ENCODE measurements around the gene DDX60.
"Not testable (repeated sequence)": the region's sequence is repeated elsewhere in the genome, so short reads cannot be mapped to it uniquely, and the experiment has no call there.

The DDX60 gene

DNA sequence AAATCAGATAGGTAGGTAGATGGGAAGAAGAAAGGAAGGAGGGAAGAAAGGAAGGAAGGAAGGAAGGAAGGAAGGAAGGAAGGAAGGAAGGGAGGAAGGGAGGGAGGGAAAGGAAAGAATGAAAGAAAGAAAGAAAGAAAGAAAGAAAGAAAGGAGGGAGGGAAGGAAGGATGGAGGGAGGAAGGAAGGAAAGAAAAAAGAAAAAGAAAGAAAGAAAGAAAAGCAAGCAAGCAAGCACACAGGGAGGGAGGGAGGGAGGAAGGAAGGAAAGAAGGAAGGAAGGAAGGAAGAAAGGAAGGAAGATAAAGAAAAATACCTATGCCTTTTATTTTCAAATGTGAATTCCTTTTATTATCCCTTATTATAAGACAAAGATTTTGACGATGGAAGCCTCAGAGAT is 32.7 kb downstream of the DDX60 start:
- DNase-seq = not testable (repeated sequence)

DNA sequence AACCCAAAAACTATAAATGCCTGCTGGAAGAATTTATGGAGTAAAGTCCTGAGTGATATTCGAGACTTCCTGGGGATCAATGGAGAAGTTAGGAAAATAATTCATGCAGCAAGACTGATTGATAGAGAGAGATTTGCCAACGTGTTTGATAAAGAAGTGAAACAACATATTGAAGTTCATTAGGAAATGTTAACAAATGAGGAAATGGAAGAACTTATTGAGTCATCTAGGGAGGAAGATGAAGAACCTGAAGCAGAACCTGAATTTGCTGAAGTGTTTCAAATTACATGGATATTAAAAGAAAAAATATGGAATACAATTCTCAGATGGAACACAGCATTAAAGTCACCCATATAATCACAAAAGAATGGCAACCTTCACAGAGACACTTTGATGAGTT is 39.0 kb downstream of the DDX60 start:
- no peak for DNase-seq

DNA sequence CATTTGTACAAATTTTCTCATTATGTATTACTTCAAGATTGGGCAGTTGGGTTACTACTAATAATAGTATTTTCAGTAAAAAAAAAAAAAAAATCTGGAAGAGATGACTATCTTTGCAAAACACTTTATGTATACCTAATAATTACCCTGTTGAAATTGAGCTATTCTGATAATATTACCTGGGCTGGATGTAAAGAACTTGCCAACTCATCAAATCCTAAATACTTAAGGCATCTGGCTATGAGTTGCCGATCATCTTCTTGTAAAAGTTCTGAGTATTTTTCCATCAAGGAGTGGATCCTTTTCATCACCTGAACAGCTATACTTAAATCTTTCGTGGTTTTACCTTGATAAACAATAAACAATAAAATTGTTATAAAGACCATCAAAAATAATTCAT is 42.7 kb downstream of the DDX60 start:
- no peak for DNase-seq

DNA sequence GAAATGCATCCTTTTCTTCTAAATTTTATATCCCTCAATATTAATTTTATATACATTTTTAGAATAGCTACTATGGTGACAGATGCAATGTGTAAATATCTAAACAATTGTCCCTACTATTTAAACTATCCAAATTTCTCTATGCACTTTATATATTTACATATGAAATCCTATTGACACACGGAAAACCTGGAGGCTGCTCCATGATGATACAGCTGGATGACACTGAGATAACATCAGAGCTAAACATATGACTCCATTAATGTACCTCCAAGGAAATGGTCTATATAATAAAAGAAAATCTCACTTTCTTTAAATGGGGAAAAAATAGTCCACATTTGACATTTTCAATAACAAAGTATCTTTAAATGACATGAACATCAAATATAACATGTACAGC is 43.7 kb downstream of the DDX60 start:
- DNase-seq = no peak

DNA sequence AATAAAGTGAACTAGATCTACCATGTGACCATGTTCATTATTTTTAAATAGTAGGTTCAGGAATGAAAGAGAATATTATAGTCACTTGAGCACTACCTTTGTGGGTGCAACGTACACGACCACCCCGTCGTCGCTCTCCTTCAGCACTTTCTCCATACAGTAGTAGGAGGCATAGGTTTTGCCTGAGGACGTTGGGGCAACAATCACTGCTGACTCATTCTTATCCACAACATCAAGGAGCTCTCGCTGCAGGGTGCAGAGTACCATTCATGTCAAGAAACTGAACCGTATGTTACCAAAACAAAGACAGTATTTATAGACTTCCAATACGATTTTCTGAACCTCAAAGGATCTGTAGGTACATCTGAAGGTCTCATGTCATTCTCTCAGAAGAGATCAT is 44.7 kb downstream of the DDX60 start:
- no peak for DNase-seq

DNA sequence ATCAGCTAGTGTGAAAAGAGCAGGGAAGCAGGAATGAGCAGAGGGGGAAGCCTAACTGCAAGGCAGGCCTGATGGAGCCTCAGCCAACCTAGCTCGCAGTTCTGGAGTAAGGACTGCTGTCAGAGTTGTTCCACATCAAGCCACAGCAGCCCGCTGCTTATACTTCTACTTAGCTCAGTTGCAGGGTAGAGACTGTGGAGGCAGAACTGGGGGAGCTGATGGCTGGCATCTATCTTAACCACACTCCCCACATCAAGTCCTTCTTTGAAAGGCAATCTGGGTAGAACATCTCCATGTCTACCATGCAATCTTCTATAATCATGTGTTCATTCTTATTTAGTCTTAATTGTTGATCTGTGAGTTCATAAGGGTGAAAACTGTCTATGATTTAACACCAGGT is 46.1 kb downstream of the DDX60 start:
- DNase-seq = no peak

DNA sequence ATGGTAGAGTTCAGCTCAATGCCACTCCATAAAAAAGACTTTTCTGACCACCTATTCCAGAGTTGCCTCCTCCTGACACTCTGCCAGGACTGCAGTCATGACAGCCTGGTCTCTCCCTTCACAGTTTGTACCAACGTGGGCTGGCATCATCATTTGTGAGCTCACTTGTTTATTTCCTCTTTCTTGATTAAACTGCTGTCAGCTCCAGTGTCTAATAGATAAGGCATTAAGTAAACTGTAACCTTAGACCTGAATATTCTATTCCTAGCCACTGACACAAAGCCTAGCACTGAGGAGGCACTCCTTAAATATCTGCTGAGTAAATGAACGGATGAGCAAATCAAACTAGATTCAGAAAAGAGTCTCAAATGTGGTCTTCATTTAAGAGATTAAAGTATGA is 48.7 kb downstream of the DDX60 start:
- DNase-seq = no peak

DNA sequence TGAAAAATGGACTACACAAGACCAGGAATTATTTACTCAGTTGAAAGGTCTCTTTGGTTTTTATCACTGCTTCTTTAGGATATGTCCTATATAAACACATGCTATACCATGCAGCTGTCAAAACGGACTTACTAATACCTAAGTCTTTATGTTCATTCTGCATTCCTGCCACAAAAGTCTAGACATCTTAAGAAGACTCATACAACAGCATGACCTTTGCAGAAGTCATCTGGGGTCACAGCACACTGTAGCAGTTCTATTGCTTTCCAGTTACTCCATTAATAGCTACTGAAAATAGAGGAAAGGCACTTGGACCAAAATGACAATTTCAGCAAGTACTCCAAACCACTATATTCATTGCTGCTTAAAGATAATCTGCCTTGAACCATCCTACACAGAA is 53.2 kb downstream of the DDX60 start:
- DNase-seq = no peak

DNA sequence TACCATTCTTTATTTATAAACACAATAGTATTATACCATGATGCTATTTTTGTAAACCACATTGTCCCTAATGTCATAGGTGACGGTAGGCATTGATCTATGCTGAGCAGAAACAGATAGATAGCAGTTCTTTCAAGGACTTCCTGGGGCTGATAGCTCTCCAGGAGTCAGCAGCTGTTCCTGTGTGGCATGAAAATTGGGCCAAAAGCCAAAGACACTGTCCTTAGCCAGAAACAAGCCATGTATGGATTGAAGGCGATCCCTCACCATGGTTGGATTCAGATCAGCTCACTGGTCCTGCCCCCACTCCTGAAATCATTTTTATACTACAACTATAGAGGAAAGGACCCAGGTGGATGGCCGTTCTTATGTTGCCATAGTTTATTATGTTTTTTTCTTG is 53.6 kb downstream of the DDX60 start:
- DNase-seq = no peak

DNA sequence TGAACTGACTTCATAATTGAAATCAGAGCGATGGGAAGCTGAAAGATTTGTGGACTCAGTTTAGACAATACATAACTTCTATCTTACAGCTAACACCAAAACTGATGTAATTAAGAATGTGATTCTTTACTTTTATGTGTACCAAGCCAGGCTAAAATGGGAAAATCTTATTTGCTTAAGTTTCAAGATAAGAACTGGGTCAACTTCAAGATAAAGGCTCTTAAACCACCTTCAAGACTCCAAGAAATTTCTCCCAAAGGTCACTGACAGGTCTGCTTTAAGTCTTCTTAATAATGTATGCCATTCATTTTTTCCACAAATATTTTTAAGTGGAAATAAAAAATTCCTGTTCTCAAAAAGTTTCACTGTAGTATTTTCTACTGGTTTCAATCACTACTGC is 55.5 kb downstream of the DDX60 start:
- no peak for DNase-seq

DNA sequence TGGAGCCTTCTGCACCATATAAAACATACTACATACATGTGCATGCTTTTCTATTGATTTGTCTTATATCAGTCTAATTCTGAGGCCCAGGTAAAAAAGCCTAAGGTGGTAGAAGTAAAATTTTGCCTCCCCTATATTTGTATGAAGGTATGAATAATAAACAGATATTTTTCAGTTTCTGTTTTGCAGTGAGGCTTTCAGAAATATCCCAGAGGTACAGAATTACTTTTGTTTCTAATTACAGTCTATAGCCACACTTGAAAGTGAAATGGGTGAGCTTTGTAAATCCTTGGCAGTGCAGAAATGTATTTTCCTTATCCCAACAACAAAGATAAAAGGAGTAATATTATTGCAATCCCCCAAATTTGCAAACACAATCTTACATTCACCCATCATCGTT is 59.5 kb downstream of the DDX60 start:
- DNase-seq = no peak

DNA sequence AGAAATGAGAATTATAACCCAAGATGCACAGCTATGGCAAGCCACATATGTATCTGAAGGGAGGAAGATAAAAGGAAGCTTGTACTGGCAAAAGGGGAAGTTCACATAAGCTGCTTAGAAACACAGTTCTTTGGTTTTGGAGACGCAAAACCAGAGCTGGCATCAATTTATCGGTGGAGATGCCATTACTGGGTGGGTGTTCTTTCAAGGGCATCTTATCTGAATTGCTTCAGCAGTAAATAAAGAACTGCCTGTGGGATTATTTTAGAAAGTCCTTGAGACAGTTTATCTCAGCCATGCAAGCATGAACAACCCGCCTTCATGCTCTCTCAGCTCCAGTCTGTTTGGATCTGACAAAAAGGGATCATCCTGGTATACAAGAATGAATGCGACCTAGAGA is 60.8 kb downstream of the DDX60 start:
- no peak for DNase-seq

DNA sequence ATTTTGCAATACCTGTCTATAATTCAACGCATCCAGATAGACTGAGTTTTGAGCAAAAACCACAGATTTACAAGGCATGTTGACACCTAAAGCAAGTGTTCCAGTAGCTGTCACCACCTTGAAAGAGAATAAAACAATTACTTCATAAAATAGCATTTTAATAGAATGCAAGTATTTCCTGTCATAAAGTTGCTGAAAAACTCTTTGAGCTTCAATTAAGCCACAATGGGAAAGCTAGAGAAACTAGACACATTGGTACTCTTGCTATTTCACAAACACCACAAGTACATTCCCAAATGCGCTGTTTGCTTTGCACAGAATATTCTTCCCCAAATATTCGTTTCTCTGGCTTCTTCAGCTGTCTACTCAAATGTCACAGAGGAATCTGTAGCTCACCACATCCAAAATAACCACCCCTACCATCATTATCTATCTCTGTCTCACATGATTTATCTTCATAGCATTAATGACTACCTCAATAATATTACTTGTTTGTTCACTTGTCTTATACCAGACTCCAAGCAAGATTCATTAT is 70.3 kb downstream of the DDX60 start:
- no peak for DNase-seq

DNA sequence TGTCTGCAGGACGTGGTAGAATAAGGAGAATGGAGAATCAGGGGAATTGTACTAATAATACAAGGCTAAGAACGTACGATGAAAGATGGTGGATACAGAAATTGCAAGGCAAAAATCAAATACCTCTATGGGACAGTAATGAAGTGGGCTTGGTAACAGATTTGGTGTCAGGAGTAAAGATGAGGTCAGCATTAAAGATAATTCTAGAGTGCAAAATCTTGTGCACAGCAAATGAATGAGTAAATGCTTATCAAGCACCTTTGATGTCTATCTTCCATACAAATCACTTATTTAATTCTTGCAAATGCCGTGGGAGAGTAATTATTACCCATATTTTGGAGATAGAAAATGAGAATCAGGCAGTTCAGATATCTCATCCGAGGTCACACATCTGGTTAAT is 70.9 kb downstream of the DDX60 start:
- DNase-seq = no peak

DNA sequence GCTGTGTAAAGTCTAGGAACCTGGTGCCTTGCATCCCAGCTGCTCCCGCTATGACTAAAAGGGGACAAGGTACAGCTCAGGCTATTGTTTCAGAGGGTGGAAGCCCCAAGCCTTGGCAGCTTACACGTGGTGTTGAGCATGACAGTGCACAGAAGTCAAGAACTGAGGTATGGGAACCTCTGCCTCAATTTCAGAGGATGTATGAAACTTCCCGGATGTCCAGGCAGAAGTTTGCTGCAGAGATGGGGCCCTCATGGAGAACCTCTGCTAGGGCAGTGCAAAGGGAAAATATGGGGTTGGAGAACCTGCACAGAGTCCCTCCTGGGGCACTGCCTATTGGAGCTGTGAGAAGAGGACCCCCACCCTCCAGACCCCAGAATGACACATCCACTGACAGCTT is 76.6 kb downstream of the DDX60 start:
- no peak for DNase-seq

DNA sequence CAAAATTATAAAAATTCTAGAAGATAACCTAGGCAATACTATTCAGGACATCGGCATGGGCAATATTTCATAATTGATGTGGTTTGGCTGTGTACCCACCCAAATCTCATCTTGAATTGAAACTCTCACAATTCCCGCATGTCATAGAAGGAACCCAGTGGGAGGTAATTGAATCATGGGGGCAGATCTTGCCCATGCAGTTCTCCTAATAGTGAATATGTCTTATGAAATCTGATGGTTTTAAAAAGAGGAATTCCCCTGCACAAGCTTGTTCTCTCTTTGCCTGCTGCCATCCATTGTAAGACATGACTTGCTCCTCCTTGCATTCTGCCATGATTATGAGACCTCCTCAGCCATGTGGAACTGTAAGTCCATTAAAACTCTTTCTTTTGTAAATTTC is 77.7 kb downstream of the DDX60 start:
- DNase-seq = no peak

DNA sequence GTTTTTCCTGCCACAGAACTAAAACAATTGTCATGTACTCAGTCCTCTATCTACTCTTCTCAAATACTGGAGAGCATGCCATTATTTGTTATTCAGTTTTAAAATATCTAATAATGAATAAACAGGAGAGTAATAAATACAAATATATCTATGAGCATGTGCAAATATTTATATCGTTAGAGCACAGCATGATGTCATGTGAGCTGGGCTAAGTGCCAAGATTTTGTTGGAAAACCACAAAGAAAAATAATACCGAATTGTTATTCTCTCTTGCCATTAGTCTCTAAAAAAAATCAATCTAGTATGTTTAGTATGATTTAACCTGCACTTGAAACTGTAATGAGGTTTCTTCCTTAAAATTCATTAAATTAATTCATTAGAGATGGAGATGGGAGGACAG is 97.3 kb downstream of the DDX60 start:
- DNase-seq = no peak

DNA sequence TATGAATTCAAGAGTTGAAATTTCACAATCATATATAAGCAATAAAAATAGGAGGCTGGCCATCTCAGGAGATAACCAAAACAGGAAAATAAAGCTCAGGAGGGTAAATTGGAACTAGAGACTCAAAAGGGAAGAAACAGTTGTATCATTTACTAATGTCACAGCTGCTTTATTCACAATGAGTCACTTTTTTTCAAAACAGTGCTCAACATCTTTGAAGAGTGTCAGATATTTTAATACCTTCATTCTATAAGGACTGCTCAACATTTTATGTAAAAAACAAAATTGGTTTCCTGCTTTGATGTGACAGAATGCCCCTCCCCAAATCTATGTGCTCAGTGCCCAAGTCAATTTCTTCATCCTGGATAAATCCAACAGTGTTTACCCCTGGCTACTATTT is 97.7 kb downstream of the DDX60 start:
- DNase-seq = no peak

DNA sequence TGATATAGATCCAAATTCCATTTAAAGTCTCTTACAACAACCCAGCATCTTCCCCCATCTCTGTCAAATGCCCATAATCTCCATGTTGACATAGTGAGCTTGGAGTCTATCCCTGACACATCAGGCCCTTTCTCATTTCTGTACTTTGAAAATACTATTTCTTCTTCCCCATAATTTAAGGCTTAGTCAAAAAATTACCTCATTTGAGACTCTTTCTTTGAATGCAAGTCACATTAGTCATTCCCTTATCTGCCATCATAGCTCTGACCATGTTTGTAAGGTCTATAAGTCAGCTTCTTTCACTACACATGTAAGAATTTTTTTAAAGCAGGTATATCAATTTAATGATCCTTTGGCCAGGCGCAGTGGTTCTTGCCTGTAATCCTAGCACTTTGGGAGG is 99.9 kb downstream of the DDX60 start:
- no peak for DNase-seq

DNA sequence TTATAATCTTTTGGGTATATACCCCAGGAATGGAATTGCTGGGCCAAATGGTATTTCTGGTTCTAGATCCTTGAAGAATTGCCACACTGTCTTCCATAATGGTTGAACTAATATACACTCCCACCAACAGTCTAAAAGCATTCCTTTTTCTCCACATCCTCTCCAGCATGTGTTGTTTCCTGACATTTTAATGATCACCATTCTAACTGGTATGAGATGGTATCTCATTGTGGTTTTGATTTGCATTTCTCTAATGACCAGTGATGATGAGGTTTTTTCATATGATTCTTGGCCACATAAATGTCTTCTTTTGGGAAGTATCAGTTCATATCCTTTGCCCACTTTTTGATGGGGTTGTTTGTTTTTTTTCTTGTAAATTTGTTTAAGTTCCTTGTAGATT is 105.0 kb downstream of the DDX60 start:
- not testable (repeated sequence) for DNase-seq

DNA sequence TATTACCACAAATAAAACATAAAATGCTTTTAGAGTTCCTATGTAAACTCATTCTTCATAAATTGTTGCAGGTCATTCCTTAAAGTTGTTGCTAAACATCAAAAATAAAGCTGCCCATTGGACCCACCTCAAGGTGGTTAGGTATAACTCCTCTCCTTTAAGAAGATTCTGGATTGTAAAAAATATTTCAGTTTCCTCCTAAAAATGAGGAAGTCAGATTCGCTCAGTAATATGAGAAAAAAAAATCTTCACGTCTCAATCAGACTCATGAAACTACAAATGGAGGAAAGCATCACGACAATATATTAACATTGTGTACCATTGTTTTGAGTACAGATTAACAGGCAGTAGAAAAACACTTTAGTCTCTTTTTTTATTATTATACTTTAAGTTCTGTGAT is 105.9 kb downstream of the DDX60 start:
- no peak for DNase-seq

DNA sequence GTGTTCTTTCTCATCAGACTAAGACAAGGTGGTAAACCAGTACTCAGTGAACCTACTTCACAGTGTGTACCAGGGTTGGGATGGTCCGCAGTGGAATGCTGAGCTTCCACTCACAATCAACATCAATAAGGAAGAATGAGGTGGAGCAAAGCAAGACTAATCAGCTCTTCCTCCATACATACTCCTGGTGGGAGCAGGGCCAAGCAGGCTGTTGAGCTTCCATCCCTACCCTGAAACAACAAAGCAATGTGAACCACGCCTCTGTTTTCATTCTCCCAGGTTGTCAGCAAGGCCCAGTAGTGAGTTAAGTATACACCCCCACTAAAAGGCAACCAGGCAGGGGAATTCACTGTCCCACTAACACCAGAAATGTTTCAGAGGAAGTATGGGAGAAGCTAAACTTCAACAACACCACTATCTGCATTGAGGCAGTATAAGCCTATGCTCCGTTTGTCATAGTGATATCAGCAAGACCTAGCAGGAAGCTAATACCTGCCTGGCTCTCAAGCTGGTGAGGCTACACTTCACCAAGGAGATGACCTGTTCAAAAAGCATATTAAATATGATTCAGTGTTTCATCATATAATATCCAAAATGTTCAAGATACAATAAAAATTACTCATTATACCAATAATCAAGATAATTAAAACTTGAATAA is 109.5 kb downstream of the DDX60 start:
- DNase-seq = no peak

DNA sequence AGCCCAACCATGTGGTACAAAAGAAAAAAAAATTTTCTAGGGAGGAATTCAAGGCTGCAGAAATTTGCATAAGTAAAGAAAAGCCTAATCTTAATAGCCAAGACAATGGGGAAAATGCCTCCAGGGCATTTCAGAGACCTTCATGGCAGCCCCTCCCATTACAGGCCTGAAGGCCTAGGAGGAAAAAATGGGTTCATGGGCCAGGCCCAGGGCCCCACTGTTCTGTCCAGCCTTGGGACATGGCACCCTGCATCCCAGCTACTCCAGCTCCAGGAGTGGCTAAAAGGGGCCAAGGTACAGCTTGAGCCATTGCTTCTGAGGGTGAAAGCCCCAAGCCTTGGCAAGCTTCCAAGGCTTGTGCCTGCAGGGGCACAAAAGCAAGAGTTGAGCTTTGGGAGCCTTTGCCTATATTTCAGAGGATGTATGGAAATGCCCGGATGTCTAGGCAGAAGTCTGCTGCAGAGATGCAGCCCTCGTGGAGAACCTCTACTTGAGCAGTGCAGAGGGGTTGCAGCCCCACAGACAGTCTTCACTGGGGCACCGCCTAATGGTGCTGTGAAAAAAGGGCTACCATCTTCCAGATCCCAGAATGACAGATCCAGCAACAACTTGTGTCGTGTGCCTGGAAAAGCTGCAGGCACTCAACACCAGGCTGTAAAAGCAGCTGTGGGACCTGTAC is 115.2 kb downstream of the DDX60 start:
- no peak for DNase-seq

DNA sequence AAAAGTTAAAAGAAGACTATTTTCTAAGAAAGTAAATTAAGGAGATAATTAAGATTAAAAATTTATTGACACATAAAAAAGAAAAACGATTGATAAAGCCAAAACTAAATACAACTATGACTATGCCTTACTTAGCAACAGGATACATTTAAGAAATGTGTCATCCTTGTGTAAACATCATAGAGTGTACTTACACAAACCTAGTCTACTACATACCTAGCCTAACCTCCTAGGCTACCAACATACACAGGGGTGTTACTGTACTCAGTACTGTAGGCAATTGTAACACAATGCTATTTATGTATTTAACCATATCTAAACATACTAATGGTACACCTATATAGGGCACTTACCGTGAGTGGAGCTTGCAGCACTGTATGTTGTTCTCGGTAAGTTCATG is 117.9 kb downstream of the DDX60 start:
- DNase-seq = no peak
